HG03108 (cell line): ENCODE measurements around the gene FIGNL1.
"Not testable (repeated sequence)": the region's sequence is repeated elsewhere in the genome, so short reads cannot be mapped to it uniquely, and the experiment has no call there.

Source experiments
- ATAC-seq: cut with Tn5 transposase; IDR thresholded peaks from one replicate; pipeline ENCODE4 v1.9.1; 2021; ENCODE audit warnings: moderate library complexity; ENCODE audit not compliant: unreplicated experiment

FIGNL1 gene

GRCh38 chr7:50472427-50472826 is 22.3 kb upstream of the FIGNL1 start:
- no peak for ATAC-seq

DNA sequence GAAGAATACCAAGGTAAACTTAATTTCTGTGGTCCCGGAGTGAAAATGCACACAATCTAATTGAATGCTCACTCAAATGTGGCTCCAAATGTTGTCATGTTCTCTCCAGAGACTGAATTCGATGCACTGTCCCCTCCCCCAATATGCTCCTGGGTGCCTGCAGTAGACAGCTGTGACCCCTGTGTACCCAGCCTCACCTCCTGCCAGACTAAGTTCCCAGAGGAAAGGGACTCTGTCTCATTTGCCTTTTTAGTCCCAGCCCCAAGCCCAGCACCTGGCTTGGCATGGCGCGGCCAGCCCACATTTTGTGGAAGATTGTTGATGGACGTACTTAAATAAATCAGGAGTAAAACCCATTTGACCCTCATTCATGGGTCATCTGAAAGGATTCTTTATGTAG is 21.8 kb upstream of the FIGNL1 start:
- no peak for ATAC-seq

DNA sequence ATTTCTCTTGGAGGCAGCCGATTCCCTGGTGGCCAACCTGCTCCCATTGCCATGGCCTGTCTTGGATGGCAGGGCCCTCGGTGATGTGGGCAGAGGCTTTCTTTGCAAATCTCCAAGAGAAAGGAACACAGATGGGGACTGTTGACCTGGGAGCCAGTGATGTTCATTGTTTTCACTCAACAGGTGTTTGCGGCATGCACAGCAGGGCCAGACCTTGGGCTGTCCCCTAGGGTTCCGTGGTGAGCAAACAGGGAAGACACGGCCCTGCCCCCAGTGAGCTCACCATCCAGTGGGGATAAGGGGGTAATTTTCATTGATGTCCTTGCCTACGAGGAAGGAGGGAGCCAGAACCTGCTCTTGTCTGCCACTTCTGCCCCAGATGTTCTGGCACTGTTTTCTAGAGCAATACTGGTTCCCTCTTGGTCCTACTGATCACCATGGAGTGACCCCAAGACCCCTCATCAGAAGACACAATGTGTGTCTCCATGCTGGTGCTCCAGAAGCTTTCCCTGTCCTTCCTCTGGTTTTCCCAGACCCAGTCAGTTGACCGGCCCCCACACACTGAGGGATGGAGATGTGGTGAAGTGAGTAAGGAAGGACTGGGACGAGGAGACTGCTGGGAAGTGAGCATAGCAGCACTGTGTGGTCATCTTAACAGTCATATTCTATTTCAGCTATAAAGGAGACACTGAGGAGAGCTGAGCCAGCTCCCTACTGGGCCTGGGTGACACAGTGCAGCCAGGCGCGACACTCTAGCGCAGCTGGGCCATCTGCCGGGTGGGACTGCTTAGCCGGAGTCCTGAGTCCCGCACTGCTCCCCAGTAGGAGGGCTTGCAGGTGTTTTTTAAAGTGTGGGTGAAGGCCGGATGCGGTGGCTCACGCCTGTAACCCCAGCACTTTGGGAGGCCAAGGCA is 20.4 kb upstream of the FIGNL1 start:
- ATAC-seq: no peak

GRCh38 chr7:50469181-50469580 is 19.0 kb upstream of the FIGNL1 start:
- ATAC-seq: no peak

DNA sequence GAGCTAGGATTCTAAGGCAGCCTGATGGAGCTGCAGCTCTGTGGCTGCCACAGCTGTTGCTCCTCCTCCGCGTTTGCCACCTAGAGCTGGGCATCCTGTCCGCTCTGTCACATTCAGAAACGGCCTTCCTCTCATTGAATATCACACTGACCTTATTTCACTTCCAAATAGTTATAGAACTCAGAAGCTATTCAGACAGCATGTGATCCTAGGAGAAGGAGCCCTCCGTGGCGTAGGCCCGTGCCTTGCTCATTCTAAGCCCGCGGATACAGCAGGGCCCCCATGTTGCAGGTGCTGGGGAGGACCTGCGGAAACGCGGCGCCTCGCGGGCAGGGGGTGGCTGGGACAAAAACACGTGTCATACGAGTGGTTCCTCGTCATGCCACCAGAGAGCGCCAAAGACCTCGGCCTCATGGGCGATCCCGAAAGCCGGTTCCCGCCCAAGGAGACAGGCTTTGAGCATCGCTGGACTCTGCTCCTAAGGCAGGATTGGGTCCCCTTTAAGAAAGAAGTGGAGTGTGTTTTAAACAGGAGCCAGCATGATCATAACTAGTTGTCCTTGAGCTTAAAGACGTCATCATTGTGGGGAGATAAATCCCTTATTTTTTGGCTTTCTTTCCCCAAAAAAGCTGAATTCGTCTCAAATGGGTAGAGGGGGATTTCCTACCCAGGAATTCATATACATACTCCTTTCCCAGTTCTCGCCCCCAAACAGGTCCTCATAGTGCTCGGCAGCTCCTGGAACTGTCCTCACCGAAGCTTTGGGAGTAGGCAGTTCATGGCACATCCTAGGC is 17.9 kb upstream of the FIGNL1 start:
- peak; percentile 71 for ATAC-seq

DNA sequence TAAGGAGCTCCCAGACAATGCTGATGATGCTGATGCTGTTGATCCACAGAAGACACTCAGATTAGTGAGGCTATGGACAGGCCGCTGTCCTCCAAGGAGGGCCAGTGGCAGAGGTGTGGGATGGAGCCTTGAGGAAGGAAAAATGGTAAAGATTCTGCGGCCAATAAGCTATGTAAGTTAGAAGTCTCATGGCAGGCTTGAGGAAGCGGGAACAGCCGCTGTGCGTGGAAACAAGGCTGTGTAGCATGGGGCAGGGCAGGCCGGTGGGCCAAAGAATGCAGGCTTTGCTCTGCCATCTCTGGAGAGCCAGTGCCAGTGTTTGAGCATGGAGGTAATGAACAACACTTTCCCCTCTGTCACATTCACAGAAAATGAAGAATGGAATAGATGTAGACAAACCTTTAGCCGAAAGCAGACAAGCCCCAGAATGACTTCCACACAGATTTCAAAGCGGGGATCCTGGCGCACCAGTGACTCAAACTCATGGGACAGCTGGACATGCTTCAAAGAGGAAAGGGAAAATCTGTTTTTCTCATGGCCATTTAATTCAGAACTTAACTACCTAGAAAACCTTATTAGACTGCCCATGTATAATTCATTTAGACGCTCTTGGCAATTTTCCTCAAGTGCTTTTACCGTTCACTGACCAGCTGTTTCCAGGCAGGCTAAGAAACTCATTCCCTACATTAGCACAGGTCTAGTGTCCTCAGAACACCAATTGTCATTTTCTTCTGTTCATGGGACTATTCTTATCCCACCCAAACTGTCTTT is 16.9 kb upstream of the FIGNL1 start:
- no peak for ATAC-seq

GRCh38 chr7:50463035-50463434 is 12.9 kb upstream of the FIGNL1 start:
- no peak for ATAC-seq

GRCh38 chr7:50462361-50462760 is 12.2 kb upstream of the FIGNL1 start:
- no peak for ATAC-seq

DNA sequence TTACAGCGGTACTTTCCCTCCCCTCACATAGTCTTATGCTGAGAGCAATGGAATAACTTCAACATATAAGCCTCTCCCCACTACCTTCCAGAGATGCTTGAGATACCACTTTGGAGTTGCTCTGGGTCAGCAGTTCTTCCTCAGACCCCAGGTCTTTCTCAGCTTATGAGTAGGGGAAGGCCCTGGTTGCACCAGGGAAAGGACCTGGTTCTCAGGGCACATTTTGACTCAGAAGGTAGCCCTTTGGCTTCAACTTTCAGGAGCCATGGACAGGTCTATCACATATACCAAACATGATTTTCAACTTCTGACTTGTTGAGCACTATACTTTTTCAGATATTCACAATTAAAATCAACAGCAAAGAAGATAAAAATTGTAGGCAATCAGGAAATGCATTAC is 11.5 kb upstream of the FIGNL1 start:
- no peak for ATAC-seq

- ATAC-seq: not testable (repeated sequence)
These were observed 9.0 kb upstream of the FIGNL1 start for GRCh38 chr7:50459183-50459582.

DNA sequence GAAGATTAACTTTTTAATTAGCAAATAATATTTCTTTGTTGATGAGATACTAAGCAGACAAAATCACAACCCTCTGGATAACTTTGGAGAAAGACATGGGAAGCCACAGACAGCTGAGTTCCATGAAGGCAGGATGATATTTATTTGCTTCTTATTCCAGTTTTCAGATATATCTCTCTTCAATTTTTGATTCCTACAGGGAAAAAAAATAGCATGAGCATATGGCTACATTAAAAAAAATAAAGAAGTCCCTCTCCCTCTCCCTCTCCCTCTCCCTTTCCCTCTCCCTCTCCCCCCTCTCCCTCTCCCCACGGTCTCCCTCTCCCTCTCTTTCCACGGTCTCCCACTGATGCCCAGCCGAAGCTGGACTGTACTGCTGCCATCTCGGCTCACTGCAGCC is 8.5 kb upstream of the FIGNL1 start:
- not testable (repeated sequence) for ATAC-seq

DNA sequence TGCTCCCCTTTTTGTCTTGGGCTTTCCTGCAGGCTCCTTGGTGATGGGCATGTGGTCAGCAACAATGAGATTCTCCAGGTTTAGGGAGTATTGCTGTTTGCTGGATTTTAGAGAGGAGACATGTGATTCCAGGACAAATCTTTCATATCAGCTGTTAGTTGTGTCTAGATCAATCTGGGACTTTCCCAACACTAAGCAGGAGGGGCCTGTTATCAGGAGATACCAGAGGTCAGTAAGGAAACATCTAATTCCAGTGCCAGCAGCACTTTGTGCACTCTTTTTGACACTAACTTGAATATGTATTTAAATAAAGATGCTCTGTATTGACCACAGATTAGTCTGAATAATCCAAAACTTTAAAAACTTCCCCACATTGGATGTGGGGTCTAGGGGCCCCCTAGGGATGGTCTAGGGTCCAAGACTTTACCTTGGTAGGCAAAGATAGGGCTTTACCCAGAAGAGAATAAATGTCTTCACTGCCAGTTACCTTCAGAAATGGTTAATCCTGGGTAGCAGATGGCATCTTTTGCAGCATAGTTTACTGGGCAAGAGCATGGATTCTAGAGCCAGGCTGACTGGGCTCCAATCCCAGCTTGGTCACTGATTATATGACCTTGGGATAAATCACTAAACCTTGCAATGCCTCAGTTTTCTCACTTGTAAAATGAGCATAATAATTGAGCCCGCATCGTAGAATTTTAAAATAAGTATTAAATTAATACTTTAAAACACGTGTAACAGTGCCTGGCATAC is 6.4 kb upstream of the FIGNL1 start:
- ATAC-seq: no peak

- no peak for ATAC-seq
These were observed 5.5 kb upstream of the FIGNL1 start for GRCh38 chr7:50455658-50456057.

DNA sequence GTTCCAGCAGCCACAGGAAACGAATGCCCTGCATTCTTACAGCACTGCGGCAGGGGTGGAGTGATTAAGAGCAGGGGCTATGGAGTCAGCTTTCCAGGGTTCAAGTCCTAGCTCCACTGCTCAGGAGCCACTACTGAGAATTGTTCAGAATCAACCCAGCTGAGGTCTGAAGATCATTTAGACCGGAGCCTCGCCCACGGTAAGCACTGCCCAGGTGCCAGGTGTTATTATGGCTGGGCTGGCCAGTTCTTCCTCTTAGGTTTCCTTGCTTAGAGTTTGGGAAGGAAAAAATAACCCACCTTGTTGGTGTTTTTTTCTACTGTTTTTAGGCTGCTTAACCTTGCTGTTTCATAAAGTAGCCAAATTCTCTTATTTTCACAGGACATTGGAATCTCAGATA is 4.8 kb upstream of the FIGNL1 start:
- no peak for ATAC-seq

DNA sequence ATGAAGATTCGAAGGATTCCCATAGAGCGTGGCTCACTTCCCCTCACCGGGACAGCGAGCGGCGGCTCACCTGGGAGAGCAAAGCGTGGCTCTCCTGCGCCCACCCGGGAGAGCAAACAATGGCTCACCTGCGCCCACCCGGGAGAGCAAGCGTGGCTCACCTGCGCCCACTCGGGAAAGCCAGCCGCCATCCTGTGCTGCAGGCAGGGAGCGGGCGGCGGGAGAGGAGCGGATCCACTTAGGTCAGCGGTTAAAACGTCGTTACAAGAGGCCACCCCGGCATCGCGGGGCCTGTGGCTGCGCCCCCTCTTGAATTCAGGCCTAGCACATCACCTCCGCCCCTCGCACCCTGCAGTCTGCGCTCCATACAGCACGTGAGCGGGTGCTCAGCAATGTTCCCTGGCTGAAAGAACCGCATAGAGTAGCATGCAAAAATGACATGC is 461 bp upstream of the FIGNL1 start:
- no peak for ATAC-seq

GRCh38 chr7:50449501-50449880 is 659 bp downstream of the FIGNL1 start:
- no peak for ATAC-seq

DNA sequence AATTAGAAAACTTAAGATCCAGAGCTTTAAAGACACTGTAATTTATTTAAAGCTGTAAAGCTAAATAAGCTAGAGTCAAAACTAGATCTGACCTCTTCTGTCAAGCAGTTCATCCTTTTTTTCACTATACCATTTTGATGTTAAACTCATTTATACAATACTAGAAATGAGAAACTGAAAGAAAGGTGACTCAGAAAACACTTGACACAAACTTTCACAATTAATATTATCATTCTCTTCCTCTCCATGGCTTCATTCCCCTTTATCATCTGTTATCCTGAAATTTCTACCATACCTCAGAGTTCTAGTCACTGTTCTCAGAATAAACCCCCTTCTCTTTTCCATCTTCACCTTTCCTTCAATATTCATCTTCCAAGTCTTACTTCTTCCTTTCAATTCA is 1.3 kb downstream of the FIGNL1 start:
- peak; percentile 34 for ATAC-seq

DNA sequence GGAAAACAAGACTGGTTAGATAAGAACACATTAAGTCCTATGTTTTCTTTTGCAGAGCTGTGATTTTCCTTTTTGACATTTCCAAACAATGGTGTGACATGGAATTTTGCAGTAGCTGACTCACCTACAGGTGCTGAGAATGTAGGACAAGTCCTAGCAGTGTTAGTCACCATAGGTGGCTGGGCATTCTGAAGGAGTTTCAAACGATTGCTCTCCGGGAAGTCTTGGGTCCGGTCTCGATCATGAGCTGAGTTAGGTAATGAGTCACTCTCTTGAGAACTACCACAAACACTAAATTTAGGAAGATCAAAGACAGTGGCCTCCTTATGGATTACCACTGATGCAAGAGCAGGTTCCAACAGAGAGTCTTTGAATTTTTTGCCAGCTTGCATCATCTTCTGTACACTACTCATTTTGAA is 3.6 kb downstream of the FIGNL1 start:
- peak; percentile 36 for ATAC-seq

- no peak for ATAC-seq
These were observed 13.9 kb downstream of the FIGNL1 start for GRCh38 chr7:50436133-50436806.

- ATAC-seq: no peak
These were observed 18.3 kb downstream of the FIGNL1 start for GRCh38 chr7:50431722-50432305.
